OCI-LY1 (cell line): Measurements from ENCODE around the gene ADAMTSL3.

ENCODE experiments used
- H2AFZ ChIP-seq: fragments of 200-600 bp; sonication (generic), shearing (Covaris generic); 2 replicates; pipeline ENCODE4 v1.6.0; 2014; ENCODE audit warnings: antibody characterized with exemption, mild to moderate bottlenecking, low read length
- H3F3A ChIP-seq: fragments of 200-600 bp; sonication (generic), shearing (Covaris generic); 2 replicates; pipeline ENCODE4 v1.6.0; 2014; ENCODE audit warnings: mild to moderate bottlenecking, antibody characterized with exemption, low read length, moderate library complexity; ENCODE audit not compliant: insufficient read depth
- H3K27ac ChIP-seq: fragments of 200-600 bp; sonication (generic); 2 replicates; pipeline ENCODE4 v1.5.1; 2014; ENCODE audit warnings: low read length, mixed run types, mild to moderate bottlenecking, low read depth; ENCODE audit not compliant: poor library complexity, severe bottlenecking
- H3K27me3 ChIP-seq: fragments of 200-600 bp; sonication (generic); 2 replicates; pipeline ENCODE4 v1.6.0; 2014; ENCODE audit warnings: antibody characterized with exemption, mild to moderate bottlenecking, low read length, moderate library complexity; ENCODE audit not compliant: insufficient read depth
- H3K36me3 ChIP-seq: fragments of 200-600 bp; sonication (generic); 2 replicates; pipeline ENCODE4 v1.6.1; 2014; ENCODE audit warnings: mild to moderate bottlenecking, antibody characterized with exemption, low read length, moderate library complexity, mixed read lengths; ENCODE audit not compliant: insufficient read depth
- H3K4me1 ChIP-seq: fragments of 200-600 bp; sonication (generic); 2 replicates; pipeline ENCODE4 v1.5.1; 2014; ENCODE audit warnings: mild to moderate bottlenecking, low read length, moderate library complexity; ENCODE audit not compliant: insufficient read depth, severe bottlenecking
- H3K4me2 ChIP-seq: fragments of 200-600 bp; sonication (generic), shearing (Covaris generic); 2 replicates; pipeline ENCODE4 v1.6.1; 2014; ENCODE audit warnings: low read length
- H3K4me3 ChIP-seq: fragments of 200-600 bp; sonication (generic); 2 replicates; pipeline ENCODE4 v1.5.1; 2014; ENCODE audit warnings: low read length, low read depth, mild to moderate bottlenecking, mixed read lengths; ENCODE audit not compliant: poor library complexity, severe bottlenecking
- H3K79me2 ChIP-seq: fragments of 200-600 bp; shearing (Covaris generic); 2 replicates; pipeline ENCODE4 v1.6.1; 2016; ENCODE audit warnings: mixed run types, low read length, mixed read lengths; ENCODE audit not compliant: insufficient read depth
- H3K9ac ChIP-seq: fragments of 200-600 bp; sonication (generic), shearing (Covaris generic); 2 replicates; pipeline ENCODE4 v1.6.1; 2014; ENCODE audit warnings: mild to moderate bottlenecking, low read length, mixed read lengths
- H3K9me2 ChIP-seq: fragments of 200-600 bp; sonication (generic), shearing (Covaris generic); 2 replicates; pipeline ENCODE4 v1.6.1; 2014; ENCODE audit warnings: low read depth, mild to moderate bottlenecking, low read length, mixed read lengths
- H3K9me3 ChIP-seq: fragments of 200-600 bp; shearing (Covaris generic); 2 replicates; pipeline ENCODE4 v1.6.1; 2014; ENCODE audit warnings: low read length, mixed read lengths
- H4K20me1 ChIP-seq: fragments of 200-600 bp; sonication (generic), shearing (Covaris generic); 2 replicates; pipeline ENCODE4 v1.6.0; 2016; ENCODE audit warnings: mild to moderate bottlenecking, low read length; ENCODE audit not compliant: insufficient read depth
- EZH2 ChIP-seq: fragments of 200-600 bp; sonication (generic), shearing (Covaris generic); IDR thresholded peaks from 2 replicates; pipeline ENCODE4 v1.8.0; 2017; ENCODE audit warnings: borderline replicate concordance, mixed run types, mild to moderate bottlenecking, antibody characterized with exemption, low read length, moderate library complexity, mixed read lengths
- TF ChIP-seq, protein P1 (sequence below): fragments of 200-600 bp; sonication (generic), shearing (Covaris generic); IDR thresholded peaks from 2 replicates; pipeline ENCODE4 v1.5.1; 2017; ENCODE audit warnings: mild to moderate bottlenecking, antibody characterized with exemption, low read length, moderate library complexity, mixed read lengths

Gene ADAMTSL3

DNA sequence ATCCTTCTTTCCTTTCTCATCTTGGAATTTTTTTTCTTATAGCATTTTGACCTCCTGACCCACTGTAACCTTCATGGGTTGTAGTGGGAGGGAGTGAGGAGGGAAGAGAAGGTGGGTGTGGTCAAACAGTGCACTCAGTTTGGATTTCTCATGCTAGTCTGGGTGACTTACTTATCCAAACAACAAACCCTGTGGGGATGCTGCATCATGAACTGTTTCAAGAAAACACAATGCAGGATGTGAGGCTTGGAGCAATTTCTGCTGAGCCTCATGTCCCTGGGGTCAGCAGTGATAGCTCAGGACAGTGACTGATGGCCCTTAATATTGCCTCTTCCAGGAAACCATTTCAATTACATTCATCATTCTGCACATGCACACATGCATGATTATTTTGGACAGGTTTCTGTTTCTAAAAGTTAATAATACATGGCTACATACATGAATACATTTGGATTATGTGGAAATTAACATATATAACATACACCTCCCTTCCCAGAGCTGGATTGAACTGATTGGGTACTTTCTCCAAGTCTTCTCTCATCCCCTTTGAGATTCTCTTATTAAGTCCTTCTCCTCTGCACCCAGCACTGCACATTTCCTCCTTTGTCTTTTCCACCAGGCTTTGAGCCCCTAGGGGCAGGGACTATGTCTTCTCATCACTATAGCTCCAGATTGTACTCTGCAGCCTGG, 61.2 kb downstream of the ADAMTSL3 start:
- Histone ChIP-seq H3K9ac (no peak overlapping the region), H3K9me3 (no peaks in the 10 kb centered on the region), H3K9me2 (no peaks in the 10 kb centered on the region), H3F3A (no peaks in the 10 kb centered on the region), H2AFZ (no peak overlapping the region), H3K4me3 (no peak overlapping the region), H3K79me2 (no peaks in the 10 kb centered on the region), H3K27me3 (no peaks in the 10 kb centered on the region), H3K4me2 (no peak overlapping the region), H3K36me3 (no peaks in the 10 kb centered on the region), H3K27ac (no peak overlapping the region), H3K4me1 (no peaks in the 10 kb centered on the region), H4K20me1 (no peaks in the 10 kb centered on the region)
- no peak for TF ChIP-seq EZH2
- TF ChIP-seq, protein P1, sequence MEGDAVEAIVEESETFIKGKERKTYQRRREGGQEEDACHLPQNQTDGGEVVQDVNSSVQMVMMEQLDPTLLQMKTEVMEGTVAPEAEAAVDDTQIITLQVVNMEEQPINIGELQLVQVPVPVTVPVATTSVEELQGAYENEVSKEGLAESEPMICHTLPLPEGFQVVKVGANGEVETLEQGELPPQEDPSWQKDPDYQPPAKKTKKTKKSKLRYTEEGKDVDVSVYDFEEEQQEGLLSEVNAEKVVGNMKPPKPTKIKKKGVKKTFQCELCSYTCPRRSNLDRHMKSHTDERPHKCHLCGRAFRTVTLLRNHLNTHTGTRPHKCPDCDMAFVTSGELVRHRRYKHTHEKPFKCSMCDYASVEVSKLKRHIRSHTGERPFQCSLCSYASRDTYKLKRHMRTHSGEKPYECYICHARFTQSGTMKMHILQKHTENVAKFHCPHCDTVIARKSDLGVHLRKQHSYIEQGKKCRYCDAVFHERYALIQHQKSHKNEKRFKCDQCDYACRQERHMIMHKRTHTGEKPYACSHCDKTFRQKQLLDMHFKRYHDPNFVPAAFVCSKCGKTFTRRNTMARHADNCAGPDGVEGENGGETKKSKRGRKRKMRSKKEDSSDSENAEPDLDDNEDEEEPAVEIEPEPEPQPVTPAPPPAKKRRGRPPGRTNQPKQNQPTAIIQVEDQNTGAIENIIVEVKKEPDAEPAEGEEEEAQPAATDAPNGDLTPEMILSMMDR = no peak

DNA sequence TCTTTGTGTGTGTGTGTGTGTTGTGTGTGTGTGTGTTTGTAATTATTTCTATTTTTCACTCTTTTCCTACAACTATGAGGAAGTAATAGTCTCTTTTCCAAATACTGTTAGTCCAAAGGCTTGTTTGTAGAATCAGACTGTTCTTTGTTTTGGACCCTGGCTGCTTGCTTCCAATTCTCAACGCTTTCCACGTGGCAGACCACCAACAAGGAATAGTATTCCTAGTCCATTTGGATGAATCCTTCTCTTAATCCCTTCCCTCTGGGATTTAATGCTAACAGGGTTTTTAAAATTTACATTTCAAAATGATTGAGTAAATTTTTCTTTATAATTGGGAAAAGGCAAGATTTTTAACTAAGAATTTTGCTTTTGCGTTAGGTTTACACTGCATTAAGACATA, 62.7 kb downstream of the ADAMTSL3 start:
- no peaks in the 10 kb centered on the region for H3K4me1 ChIP-seq
- no peaks in the 10 kb centered on the region for H3K9me2 ChIP-seq
- no peaks in the 10 kb centered on the region for H3K79me2 ChIP-seq
- H3K27me3 ChIP-seq = no peaks in the 10 kb centered on the region
- H3K27ac ChIP-seq = no peak overlapping the region
- no peak overlapping the region for H2AFZ ChIP-seq
- no peak overlapping the region for H3K4me2 ChIP-seq
- no peak overlapping the region for H3K9ac ChIP-seq
- TF ChIP-seq, protein P1 = no peak
- no peak for TF ChIP-seq EZH2
- no peaks in the 10 kb centered on the region for H3F3A ChIP-seq
- no peaks in the 10 kb centered on the region for H3K36me3 ChIP-seq
- no peaks in the 10 kb centered on the region for H3K9me3 ChIP-seq
- no peak overlapping the region for H3K4me3 ChIP-seq
- no peaks in the 10 kb centered on the region for H4K20me1 ChIP-seq

DNA sequence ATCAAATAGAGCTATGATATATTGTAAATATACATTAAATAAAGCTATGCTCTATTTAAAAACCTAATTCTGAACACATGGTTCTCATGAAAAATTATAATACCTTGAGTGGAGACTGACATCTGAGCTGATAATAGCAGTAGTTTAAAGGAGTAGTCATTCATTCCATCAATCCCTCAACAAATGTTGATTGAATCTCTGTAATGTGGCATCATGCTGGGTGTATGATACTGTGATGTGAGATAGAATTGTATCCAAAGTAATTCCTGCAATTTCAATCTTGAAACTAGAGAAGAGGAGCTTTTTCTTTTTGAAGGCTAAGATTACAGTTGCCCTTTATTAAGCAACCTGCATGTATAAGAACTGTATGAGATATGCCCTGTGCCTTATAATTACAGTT, 63.1 kb downstream of the ADAMTSL3 start:
- Histone ChIP-seq H3K4me1 (no peaks in the 10 kb centered on the region), H3K36me3 (no peaks in the 10 kb centered on the region), H3K4me3 (no peak overlapping the region), H3K27me3 (no peaks in the 10 kb centered on the region), H3K9me2 (no peaks in the 10 kb centered on the region), H4K20me1 (no peaks in the 10 kb centered on the region), H2AFZ (no peak overlapping the region), H3K79me2 (no peaks in the 10 kb centered on the region), H3K27ac (no peak overlapping the region), H3K9me3 (no peaks in the 10 kb centered on the region), H3K4me2 (no peak overlapping the region), H3K9ac (no peak overlapping the region), H3F3A (no peaks in the 10 kb centered on the region)
- TF ChIP-seq, protein P1 = no peak
- no peak for TF ChIP-seq EZH2
